ENCODE measurements around the gene HABP4. TPM values are rescaled to one million over a fixed set of nuclear protein-coding genes. Genes with fewer than 3 reads are reported as not detected.

HABP4 gene
- total and polyA plus RNA-seq, 2 of the 4 experiments (the other 2 are of a cell fraction) = 5.2 to 10.6 TPM

DNA sequence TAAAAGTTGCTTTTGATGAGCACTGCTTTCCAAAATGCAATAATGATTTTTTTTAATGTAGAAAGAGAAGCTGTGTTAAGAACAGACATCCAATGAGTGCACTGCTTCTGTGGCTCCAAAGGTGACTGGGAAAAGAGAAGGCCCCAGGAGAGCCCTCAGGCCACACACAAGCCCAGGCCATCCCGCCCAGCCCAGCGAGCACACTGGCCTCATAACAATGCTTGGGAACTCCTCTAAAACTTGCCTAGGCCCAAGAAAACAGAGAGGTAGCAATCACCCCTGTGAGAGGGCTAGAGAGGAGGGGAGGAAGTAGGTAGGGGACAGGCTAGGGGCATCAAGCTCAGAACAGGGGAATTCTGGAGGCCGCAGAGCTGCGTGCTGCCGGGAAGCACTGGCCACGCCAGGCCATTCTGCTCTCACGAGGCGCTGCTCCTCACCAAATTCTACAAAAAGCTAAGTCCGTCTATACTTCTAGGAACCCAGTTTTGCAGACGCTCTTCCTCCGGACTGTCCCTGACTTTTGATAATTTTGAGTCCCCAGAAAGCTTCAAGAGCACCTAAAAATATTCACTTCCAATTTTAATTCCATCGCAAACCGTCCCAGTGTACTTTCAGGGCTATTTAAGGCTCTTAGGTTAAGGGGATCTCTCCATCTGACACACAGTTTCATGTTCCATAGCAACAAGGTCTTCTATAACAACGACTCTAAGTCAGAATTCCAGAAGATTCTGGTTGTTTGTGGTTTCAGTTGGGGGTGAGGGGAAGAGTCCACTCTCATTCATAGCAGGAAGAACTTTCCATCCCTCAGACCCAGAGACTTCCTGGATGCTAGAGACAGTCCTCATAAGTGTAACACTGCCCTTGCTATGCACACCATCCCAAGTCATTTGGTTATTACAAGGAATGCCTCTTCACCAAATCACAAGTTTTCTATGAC lies 51.0 kb downstream of the HABP4 start:
- Histone ChIP-seq H3K27me3 (ENCODE audit: control insufficient read depth, insufficient read depth, low read length) (no peaks in the 10 kb centered on the region), H2AK9ac (replicated peaks; ENCODE audit: low read depth, low read length, poor library complexity) (no peak overlapping the region), H3K79me1 (ENCODE audit: low read depth in 1 of 2, low read length in 2 of 2) (peaks cover 0 to 3% of the 10 kb centered on the region in 2 experiments; a peak in 1 of 4 replicates), H3K9ac (ENCODE audit: low read depth, low read length) (no peak overlapping the region), H2BK15ac (ENCODE audit: low read depth, low read length) (no peak overlapping the region), H2BK120ac (ENCODE audit: low read depth, low read length) (no peak overlapping the region), H4K8ac (ENCODE audit: low read depth in 2 of 2, low read length in 2 of 2) (peak overlapping the region in 1 of 2 experiments; percentile 28; a peak in 1 of 4 replicates), H3K23ac (ENCODE audit: low read depth, low read length) (no peak overlapping the region), H3K36me3 (ENCODE audit: control insufficient read depth, insufficient read depth, low read length) (peaks cover 4% of the 10 kb centered on the region; the same call in 1 of the 2 replicates), H4K5ac (ENCODE audit: low read depth, low read length) (no peak overlapping the region), H3K4me3 (ENCODE audit: insufficient read depth, low read depth, low read length) (no peak overlapping the region), H3K9me3 (ENCODE audit: control insufficient read depth, insufficient read depth, low read length) (no peaks in the 10 kb centered on the region), H3K4ac (ENCODE audit: low read depth, low read length) (peak overlapping the region; percentile 32), H3K14ac (replicated peaks; ENCODE audit: low read depth, low read length) (no peak overlapping the region; the same call in 1 of the 2 replicates), H4K91ac (ENCODE audit: insufficient read depth, low read depth, low read length) (peak overlapping the region; percentile 35; the same call in 1 of the 2 replicates), H3K9me1 (ENCODE audit: insufficient read depth, low read length) (peaks cover 10% of the 10 kb centered on the region; the same call in 1 of the 2 replicates), H3K27ac (ENCODE audit: insufficient read depth, low read length) (peak overlapping the region; percentile 40; the same call in 1 of the 2 replicates), H2BK20ac (ENCODE audit: low read depth, low read length) (no peak overlapping the region; the same call in 1 of the 2 replicates), H2AFZ (replicated peaks; ENCODE audit: low read length, poor library complexity) (no peak overlapping the region), H2AK5ac (ENCODE audit: low read depth, low read length) (no peak overlapping the region), H3K4me1 (ENCODE audit: control insufficient read depth, insufficient read depth, low read length) (peaks cover 14% of the 10 kb centered on the region), H4K20me1 (ENCODE audit: insufficient read depth, low read length) (no peaks in the 10 kb centered on the region), H3K4me2 (ENCODE audit: low read depth, low read length) (0 out of 2 replicates have a peak overlapping the region, but pooled peaks have one; percentile 4), H3K56ac (ENCODE audit: extremely low read depth, insufficient read depth, low read length) (no peak overlapping the region), H3K18ac (ENCODE audit: low read depth, low read length) (no peak overlapping the region), H2BK5ac (ENCODE audit: low read depth, low read length, poor library complexity, severe bottlenecking) (peak overlapping the region; percentile 77)
- BruUV-seq (replicated peaks) = TSS peak; percentile 47
- POLR2A ChIA-PET (ENCODE audit: unreplicated experiment) = no interaction called here
- dilution Hi-C loops (cut with HindIII; ENCODE audit: low sequenced_read_pairs, unreplicated experiment) (no loop called here), intact Hi-C loops (cut with micrococcal nuclease) (no loop called here), in situ Hi-C loops (cut with MboI; ENCODE audit: low sequenced_read_pairs) (no loop called here)
- TF ChIP-seq NFE2L2 (IDR thresholded peaks at IDR 0.05; ENCODE audit: low read depth, low read length) = no peak
- TF ChIP-seq, protein P1, sequence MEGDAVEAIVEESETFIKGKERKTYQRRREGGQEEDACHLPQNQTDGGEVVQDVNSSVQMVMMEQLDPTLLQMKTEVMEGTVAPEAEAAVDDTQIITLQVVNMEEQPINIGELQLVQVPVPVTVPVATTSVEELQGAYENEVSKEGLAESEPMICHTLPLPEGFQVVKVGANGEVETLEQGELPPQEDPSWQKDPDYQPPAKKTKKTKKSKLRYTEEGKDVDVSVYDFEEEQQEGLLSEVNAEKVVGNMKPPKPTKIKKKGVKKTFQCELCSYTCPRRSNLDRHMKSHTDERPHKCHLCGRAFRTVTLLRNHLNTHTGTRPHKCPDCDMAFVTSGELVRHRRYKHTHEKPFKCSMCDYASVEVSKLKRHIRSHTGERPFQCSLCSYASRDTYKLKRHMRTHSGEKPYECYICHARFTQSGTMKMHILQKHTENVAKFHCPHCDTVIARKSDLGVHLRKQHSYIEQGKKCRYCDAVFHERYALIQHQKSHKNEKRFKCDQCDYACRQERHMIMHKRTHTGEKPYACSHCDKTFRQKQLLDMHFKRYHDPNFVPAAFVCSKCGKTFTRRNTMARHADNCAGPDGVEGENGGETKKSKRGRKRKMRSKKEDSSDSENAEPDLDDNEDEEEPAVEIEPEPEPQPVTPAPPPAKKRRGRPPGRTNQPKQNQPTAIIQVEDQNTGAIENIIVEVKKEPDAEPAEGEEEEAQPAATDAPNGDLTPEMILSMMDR (conservative IDR thresholded peaks at IDR 0.05; ENCODE audit: low read depth, low read length) = no peak
- TF ChIP-seq BHLHE40 (IDR thresholded peaks at IDR 0.05; ENCODE audit: low read depth, low read length) = no peak
- TF ChIP-seq CEBPB (IDR thresholded peaks at IDR 0.05; ENCODE audit: low read depth, low read length) = no peak
- no peak for TF ChIP-seq CHD1 (IDR thresholded peaks at IDR 0.05; ENCODE audit: low read depth, low read length)
- TF ChIP-seq, protein P2, sequence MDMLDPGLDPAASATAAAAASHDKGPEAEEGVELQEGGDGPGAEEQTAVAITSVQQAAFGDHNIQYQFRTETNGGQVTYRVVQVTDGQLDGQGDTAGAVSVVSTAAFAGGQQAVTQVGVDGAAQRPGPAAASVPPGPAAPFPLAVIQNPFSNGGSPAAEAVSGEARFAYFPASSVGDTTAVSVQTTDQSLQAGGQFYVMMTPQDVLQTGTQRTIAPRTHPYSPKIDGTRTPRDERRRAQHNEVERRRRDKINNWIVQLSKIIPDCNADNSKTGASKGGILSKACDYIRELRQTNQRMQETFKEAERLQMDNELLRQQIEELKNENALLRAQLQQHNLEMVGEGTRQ (IDR thresholded peaks at IDR 0.05; ENCODE audit: low read depth, low read length) = no peak
- TF ChIP-seq MAFK (IDR thresholded peaks at IDR 0.05; ENCODE audit: low read depth, low read length) = no peak
- TF ChIP-seq MXI1 (IDR thresholded peaks at IDR 0.05; ENCODE audit: borderline replicate concordance, low read depth, low read length) = no peak
- TF ChIP-seq RAD21 (IDR thresholded peaks at IDR 0.05; ENCODE audit: low read length) = no peak
- no peak for TF ChIP-seq MAZ (IDR thresholded peaks at IDR 0.05; ENCODE audit: borderline replicate concordance, low read depth, low read length)
- TF ChIP-seq, protein P3, sequence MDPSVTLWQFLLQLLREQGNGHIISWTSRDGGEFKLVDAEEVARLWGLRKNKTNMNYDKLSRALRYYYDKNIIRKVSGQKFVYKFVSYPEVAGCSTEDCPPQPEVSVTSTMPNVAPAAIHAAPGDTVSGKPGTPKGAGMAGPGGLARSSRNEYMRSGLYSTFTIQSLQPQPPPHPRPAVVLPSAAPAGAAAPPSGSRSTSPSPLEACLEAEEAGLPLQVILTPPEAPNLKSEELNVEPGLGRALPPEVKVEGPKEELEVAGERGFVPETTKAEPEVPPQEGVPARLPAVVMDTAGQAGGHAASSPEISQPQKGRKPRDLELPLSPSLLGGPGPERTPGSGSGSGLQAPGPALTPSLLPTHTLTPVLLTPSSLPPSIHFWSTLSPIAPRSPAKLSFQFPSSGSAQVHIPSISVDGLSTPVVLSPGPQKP (IDR thresholded peaks at IDR 0.05; ENCODE audit: borderline replicate concordance, low read depth, low read length) = no peak
- no peak for TF ChIP-seq POLR2A (IDR thresholded peaks at IDR 0.05; ENCODE audit: low read depth, low read length)
- TF ChIP-seq SMC3 (IDR thresholded peaks at IDR 0.05; ENCODE audit: low read depth, low read length) = no peak
- TF ChIP-seq RFX5 (IDR thresholded peaks at IDR 0.05; ENCODE audit: low read depth, low read length) = no peak
- 97% methylated on average over 6 of the region's 14 CpGs; no CpG with 5 or more reads in 1 of the 2 experiments for WGBS, 2 experiments (ENCODE audit: extremely low coverage in 2 of 2, insufficient read length in 1 of 2)
- CTCF ChIA-PET = no interaction called here
- ATAC-seq (ENCODE audit: low read depth) (peak; percentile 85), DNase-seq (peak; percentile 83)
